ENCODE measurements around the gene PTK6.
"Not testable (repeated sequence)": the region's sequence is repeated elsewhere in the genome, so short reads cannot be mapped to it uniquely, and the experiment has no call there.

The PTK6 gene

GRCh38 chr20:63517376-63518309, 19.5 kb downstream of the PTK6 start (continued):
- no peak for TF ChIP-seq TCF4 (CRISPR knock-in tag; IDR thresholded peaks at IDR 0.05; ENCODE audit: borderline replicate concordance)
- no peak for TF ChIP-seq POU6F1 (CRISPR knock-in tag; IDR thresholded peaks at IDR 0.05; ENCODE audit: borderline replicate concordance, low read depth)
- TF ChIP-seq PPARA (CRISPR knock-in tag; IDR thresholded peaks at IDR 0.05; ENCODE audit: borderline replicate concordance) = no peak
- TF ChIP-seq ZFP30 (CRISPR knock-in tag; IDR thresholded peaks at IDR 0.05) = no peak
- TF ChIP-seq ESRRG (CRISPR knock-in tag; IDR thresholded peaks at IDR 0.05) = no peak
- no peak for TF ChIP-seq CREB5 (CRISPR knock-in tag; IDR thresholded peaks at IDR 0.05; ENCODE audit: low read depth)
- no peak for TF ChIP-seq RARB (CRISPR knock-in tag; IDR thresholded peaks at IDR 0.05)
- no peak for TF ChIP-seq CSDC2 (CRISPR knock-in tag; IDR thresholded peaks at IDR 0.05)
- no peak for TF ChIP-seq ZNF70 (CRISPR knock-in tag; IDR thresholded peaks at IDR 0.05)
- no peak for TF ChIP-seq BACH2 (CRISPR knock-in tag; IDR thresholded peaks at IDR 0.05; ENCODE audit: borderline replicate concordance)

GRCh38 chr20:63514520-63514919, 22.7 kb downstream of the PTK6 start:
- ATAC-seq = not testable (repeated sequence)

GRCh38 chr20:63513207-63513606, 24.0 kb downstream of the PTK6 start:
- no peak for TF ChIP-seq RARB (CRISPR knock-in tag; IDR thresholded peaks at IDR 0.05)
- no peak for TF ChIP-seq ZNF8 (CRISPR knock-in tag; IDR thresholded peaks at IDR 0.05)
- TF ChIP-seq PPARA (CRISPR knock-in tag; IDR thresholded peaks at IDR 0.05; ENCODE audit: borderline replicate concordance) = no peak
- TF ChIP-seq TSHZ2 (CRISPR knock-in tag; IDR thresholded peaks at IDR 0.05) = no peak
- no peak for ATAC-seq

GRCh38 chr20:63509088-63509564, 28.1 kb downstream of the PTK6 start:
- TF ChIP-seq TSHZ2 (CRISPR knock-in tag; IDR thresholded peaks at IDR 0.05) = no peak
- TF ChIP-seq ZFP3 (CRISPR knock-in tag; IDR thresholded peaks at IDR 0.05) = no peak
- TF ChIP-seq TCF4 (CRISPR knock-in tag; IDR thresholded peaks at IDR 0.05; ENCODE audit: borderline replicate concordance) = no peak
- no peak for TF ChIP-seq ZFP30 (CRISPR knock-in tag; IDR thresholded peaks at IDR 0.05)
- TF ChIP-seq ESRRG (CRISPR knock-in tag; IDR thresholded peaks at IDR 0.05) = no peak
- TF ChIP-seq ISL1 (CRISPR knock-in tag; IDR thresholded peaks at IDR 0.05) = no peak
- no peak for TF ChIP-seq BACH2 (CRISPR knock-in tag; IDR thresholded peaks at IDR 0.05; ENCODE audit: borderline replicate concordance)
- no peak for TF ChIP-seq RARB (CRISPR knock-in tag; IDR thresholded peaks at IDR 0.05)
- no peak for TF ChIP-seq ZC3H10 (CRISPR knock-in tag; IDR thresholded peaks at IDR 0.05)
- no peak for TF ChIP-seq ARNTL (CRISPR knock-in tag; IDR thresholded peaks at IDR 0.05; ENCODE audit: borderline replicate concordance, low read depth)
- TF ChIP-seq SNAI2 (CRISPR knock-in tag; IDR thresholded peaks at IDR 0.05) = no peak
- no peak for TF ChIP-seq CREB5 (CRISPR knock-in tag; IDR thresholded peaks at IDR 0.05; ENCODE audit: low read depth)
- no peak for TF ChIP-seq ZNF565 (CRISPR knock-in tag; conservative IDR thresholded peaks at IDR 0.05; ENCODE audit: low read depth)
- no peak for ATAC-seq
